SU-DHL-6 (cell line): Measurements from ENCODE around the gene ASCL2.

ENCODE experiments used
- H2AFZ ChIP-seq: fragments of 200-600 bp; sonication (generic); 2 replicates; pipeline ENCODE4 v1.6.1; 2014; ENCODE audit warnings: low read depth, mild to moderate bottlenecking, moderate library complexity, mixed read lengths, antibody characterized with exemption, low read length; ENCODE audit not compliant: severe bottlenecking
- H3F3A ChIP-seq: fragments of 200-600 bp; shearing (Covaris generic); 2 replicates; pipeline ENCODE4 v1.6.0; 2016; ENCODE audit warnings: antibody characterized with exemption, mild to moderate bottlenecking; ENCODE audit not compliant: insufficient read depth
- H3K27ac ChIP-seq: fragments of 200-600 bp; sonication (generic); 2 replicates; pipeline ENCODE4 v1.5.1; 2016; ENCODE audit warnings: low read depth, mild to moderate bottlenecking, low read length, moderate library complexity, mixed read lengths
- H3K27me3 ChIP-seq: fragments of 200-600 bp; sonication (generic), shearing (Covaris generic); 2 replicates; pipeline ENCODE4 v1.6.0; 2014; ENCODE audit warnings: mild to moderate bottlenecking, low read length
- H3K36me3 ChIP-seq: fragments of 200-600 bp; sonication (generic); 2 replicates; pipeline ENCODE4 v1.6.1; 2014; ENCODE audit warnings: mild to moderate bottlenecking, low read length, mixed read lengths
- H3K4me2 ChIP-seq: fragments of 300-600, 200-600 bp; shearing (Covaris generic), sonication (generic); 2 replicates; pipeline ENCODE4 v1.6.0; 2014; ENCODE audit warnings: low read length, low read depth, mild to moderate bottlenecking; ENCODE audit not compliant: poor library complexity, severe bottlenecking
- H3K4me3 ChIP-seq: fragments of 200-600 bp; sonication (generic); 2 replicates; pipeline ENCODE4 v1.5.1; 2014; ENCODE audit warnings: antibody characterized with exemption, low read length, mild to moderate bottlenecking, mixed read lengths; ENCODE audit not compliant: insufficient read depth, poor library complexity, severe bottlenecking
- H3K79me2 ChIP-seq: fragments of 200-600 bp; sonication (generic); 2 replicates; pipeline ENCODE4 v1.6.1; 2014; ENCODE audit warnings: mild to moderate bottlenecking, low read length, moderate library complexity; ENCODE audit not compliant: insufficient read depth
- H3K9ac ChIP-seq: fragments of 200-600 bp; sonication (generic); 2 replicates; pipeline ENCODE4 v1.7.0; 2014; ENCODE audit warnings: mild to moderate bottlenecking, low read length
- H3K9me2 ChIP-seq: fragments of 200-600 bp; sonication (generic); replicated peaks from 2 replicates; pipeline ENCODE4 v1.6.1; 2014; ENCODE audit warnings: low read length; ENCODE audit not compliant: insufficient read depth
- H3K9me3 ChIP-seq: fragments of 200-600 bp; sonication (generic); 2 replicates; pipeline ENCODE4 v1.6.1; 2014; ENCODE audit warnings: low read length, mixed read lengths; ENCODE audit not compliant: insufficient read depth
- H4K20me1 ChIP-seq: fragments of 200-600 bp; sonication (generic); 2 replicates; pipeline ENCODE4 v1.6.1; 2014; ENCODE audit warnings: low read depth, mild to moderate bottlenecking, antibody characterized with exemption, low read length, moderate library complexity, mixed read lengths
- CTCF ChIP-seq: fragments of 200-600 bp; sonication (generic); IDR thresholded peaks from one replicate; pipeline ENCODE4 v1.5.1; 2017; ENCODE audit warnings: antibody characterized with exemption, mild to moderate bottlenecking, low read length, moderate library complexity; ENCODE audit not compliant: insufficient read depth, poor library complexity, severe bottlenecking
- EZH2phosphoT487 ChIP-seq: fragments of 200-600 bp; sonication (generic), shearing (Covaris generic); conservative IDR thresholded peaks from 2 replicates; pipeline ENCODE4 v1.6.1; 2018; ENCODE audit warnings: mild to moderate bottlenecking, antibody characterized with exemption, low read length, moderate library complexity, mixed read lengths

Gene ASCL2

DNA sequence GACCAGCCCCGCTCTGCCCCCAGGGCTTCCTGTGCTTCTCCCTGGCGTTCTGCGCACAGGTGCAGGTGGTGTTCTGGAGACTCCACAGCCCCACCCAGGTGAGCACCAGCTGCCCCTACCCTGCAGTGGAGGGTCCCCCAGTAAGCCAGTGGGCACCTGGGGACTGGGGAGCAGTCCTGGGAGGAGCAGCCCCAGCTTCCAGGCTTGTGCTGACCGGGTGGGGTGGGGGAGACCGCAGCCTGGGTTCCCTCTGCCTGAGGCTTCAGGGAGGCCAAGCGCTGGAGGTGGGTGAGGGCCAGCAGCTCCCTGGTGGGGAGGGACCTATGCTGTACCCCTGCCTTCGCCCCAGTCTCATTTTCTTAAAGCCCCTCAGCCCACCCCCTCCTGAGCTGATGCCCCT, 38.3 kb upstream of the ASCL2 start:
- H3K9me2 ChIP-seq: no peaks in the 10 kb centered on the region
- H3K27ac ChIP-seq: no peak overlapping the region
- H3K36me3 ChIP-seq: no peaks in the 10 kb centered on the region
- H3F3A ChIP-seq: no peaks in the 10 kb centered on the region
- no peak overlapping the region for H3K4me2 ChIP-seq
- H3K79me2 ChIP-seq: no peaks in the 10 kb centered on the region
- H3K4me3 ChIP-seq: no peak overlapping the region
- no peak for TF ChIP-seq EZH2phosphoT487
- no peak for TF ChIP-seq CTCF
- no peaks in the 10 kb centered on the region for H4K20me1 ChIP-seq
- no peaks in the 10 kb centered on the region for H3K9me3 ChIP-seq
- no peak overlapping the region for H2AFZ ChIP-seq
- no peaks in the 10 kb centered on the region for H3K27me3 ChIP-seq
- H3K9ac ChIP-seq: no peak overlapping the region

- Histone ChIP-seq H3K9me3 (no peaks in the 10 kb centered on the region), H3K4me3 (no peak overlapping the region), H3K9ac (no peak overlapping the region), H3K4me2 (no peak overlapping the region), H3K79me2 (no peaks in the 10 kb centered on the region), H3K36me3 (no peaks in the 10 kb centered on the region), H4K20me1 (no peaks in the 10 kb centered on the region), H3K27me3 (no peaks in the 10 kb centered on the region), H3K9me2 (no peaks in the 10 kb centered on the region), H3K27ac (no peak overlapping the region), H3F3A (no peaks in the 10 kb centered on the region), H2AFZ (no peak overlapping the region)
- TF ChIP-seq CTCF (no peak), EZH2phosphoT487 (no peak)
Measured at GRCh38 chr11:2307501-2308331, 37.3 kb upstream of the ASCL2 start.

GRCh38 chr11:2306877-2307500, 36.6 kb upstream of the ASCL2 start:
- Histone ChIP-seq H3K9me2 (no peaks in the 10 kb centered on the region), H4K20me1 (no peaks in the 10 kb centered on the region), H2AFZ (no peak overlapping the region), H3K27me3 (no peaks in the 10 kb centered on the region), H3K4me3 (no peak overlapping the region), H3K27ac (no peak overlapping the region), H3K4me2 (no peak overlapping the region), H3K79me2 (no peaks in the 10 kb centered on the region), H3K9ac (no peak overlapping the region), H3K9me3 (no peaks in the 10 kb centered on the region), H3K36me3 (no peaks in the 10 kb centered on the region), H3F3A (no peaks in the 10 kb centered on the region)
- TF ChIP-seq CTCF (no peak), EZH2phosphoT487 (no peak)
